Measurements from ENCODE around the gene C11orf98. TPM values are rescaled to one million over a fixed set of nuclear protein-coding genes. Genes with fewer than 3 reads are reported as not detected.

The C11orf98 gene
- total RNA-seq (2021) (124 and 141 TPM in 2 replicates), Bru-seq, nascent RNA (percentile 75 among the genes with signal in this experiment), BruChase-seq, experiment 1, labeled RNA remaining after a 2-hour chase (percentile 64 among the genes with signal in this experiment), BruChase-seq, experiment 2, labeled RNA remaining after a 6-hour chase (percentile 75 among the genes with signal in this experiment)
- long read RNA-seq, transcript C11orf98-203 (3 exons, 774 nt): minor isoform, 11 of 154 reads
- long read RNA-seq, transcript C11orf98-201 (4 exons, 654 nt): major isoform, 140 of 154 reads
- long read RNA-seq, partial matches to known transcripts: 0 of 154 reads
- long read RNA-seq, other reads (novel, unspliced or antisense): 1 of 154 reads

DNA sequence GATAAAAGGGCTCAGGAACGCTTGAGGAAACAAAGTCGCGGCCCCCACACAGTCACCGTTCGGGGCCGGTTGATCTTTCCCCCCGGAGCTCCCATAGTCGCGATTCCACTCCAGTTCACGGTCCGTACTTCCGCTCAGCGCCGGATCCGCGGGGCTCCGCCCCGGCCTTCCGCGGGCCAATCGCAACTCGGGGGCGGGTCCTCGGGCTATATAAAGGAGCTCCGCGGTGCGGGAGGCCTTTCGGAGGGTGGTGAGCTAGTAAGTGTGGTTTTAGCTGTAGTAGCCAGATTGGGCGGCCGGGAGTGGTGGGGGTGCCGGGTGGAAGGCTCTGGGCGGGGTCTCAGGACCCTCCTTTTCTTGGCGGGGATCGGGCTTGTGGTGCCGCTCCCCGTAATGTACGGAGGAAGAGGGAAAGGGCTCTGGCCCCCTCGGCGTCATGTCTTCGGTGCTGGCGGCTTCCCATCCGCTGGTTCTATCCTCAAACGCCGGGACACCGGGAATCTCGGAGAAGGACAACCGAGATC, at the start of gene C11orf98, which contains the start of gene CSKMT:
C11orf98 (minus strand) TSS at position 136 of the 524 bp plus-strand sequence; CDS start at position 95, 41 bp downstream.
CSKMT (plus strand) TSS at position 238 of the 524 bp plus-strand sequence. CDS start 568 bp downstream, outside the sequence.
- Histone ChIP-seq H3K27ac (ENCODE audit: low read depth, low read length, poor library complexity, severe bottlenecking) (peak within 1 kb of the TSS; percentile 88), H3K9me3 (ENCODE audit: low read depth, low read length, poor library complexity, severe bottlenecking) (no peaks in the 10 kb centered on the region), H3K36me3 (ENCODE audit: insufficient read depth, low read length, poor library complexity, severe bottlenecking) (peaks cover 44% of the 10 kb centered on the region), H3K4me3 (ENCODE audit: low read depth, low read length, poor library complexity, severe bottlenecking) (peak within 1 kb of the TSS; percentile 91), H3K4me1 (ENCODE audit: insufficient read depth, low read length, poor library complexity, severe bottlenecking) (peaks cover 15% of the 10 kb centered on the region), H3K27me3 (replicated peaks; ENCODE audit: insufficient read depth, low read depth, low read length, poor library complexity) (no peaks in the 10 kb centered on the region)
- TF ChIP-seq, protein P1, sequence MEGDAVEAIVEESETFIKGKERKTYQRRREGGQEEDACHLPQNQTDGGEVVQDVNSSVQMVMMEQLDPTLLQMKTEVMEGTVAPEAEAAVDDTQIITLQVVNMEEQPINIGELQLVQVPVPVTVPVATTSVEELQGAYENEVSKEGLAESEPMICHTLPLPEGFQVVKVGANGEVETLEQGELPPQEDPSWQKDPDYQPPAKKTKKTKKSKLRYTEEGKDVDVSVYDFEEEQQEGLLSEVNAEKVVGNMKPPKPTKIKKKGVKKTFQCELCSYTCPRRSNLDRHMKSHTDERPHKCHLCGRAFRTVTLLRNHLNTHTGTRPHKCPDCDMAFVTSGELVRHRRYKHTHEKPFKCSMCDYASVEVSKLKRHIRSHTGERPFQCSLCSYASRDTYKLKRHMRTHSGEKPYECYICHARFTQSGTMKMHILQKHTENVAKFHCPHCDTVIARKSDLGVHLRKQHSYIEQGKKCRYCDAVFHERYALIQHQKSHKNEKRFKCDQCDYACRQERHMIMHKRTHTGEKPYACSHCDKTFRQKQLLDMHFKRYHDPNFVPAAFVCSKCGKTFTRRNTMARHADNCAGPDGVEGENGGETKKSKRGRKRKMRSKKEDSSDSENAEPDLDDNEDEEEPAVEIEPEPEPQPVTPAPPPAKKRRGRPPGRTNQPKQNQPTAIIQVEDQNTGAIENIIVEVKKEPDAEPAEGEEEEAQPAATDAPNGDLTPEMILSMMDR (conservative IDR thresholded peaks at IDR 0.05; ENCODE audit: low read depth, low read length): no peak
- no peak for TF ChIP-seq EZH2 (IDR thresholded peaks at IDR 0.05; ENCODE audit: borderline replicate concordance, low read depth, low read length, poor library complexity, severe bottlenecking)
- POLR2A ChIA-PET (ENCODE audit: low non-redundant PET): interaction anchor here (0.5 to 1.8 kb wide), 16 partner anchors 8 to 325 kb away, joined by 3 to 17 read pairs (median 5); partner anchors contain the start of genes EEF1G, HNRNPUL2, INTS5 and TUT1
- peak; percentile 97 for DNase-seq (ENCODE audit: low spot score)
- TSS peak; percentile 78 for BruUV-seq (replicated peaks)
- CTCF ChIA-PET: interaction anchor here (0.5 to 1.1 kb wide), 2 partner anchors 24 to 270 kb away, joined by 3 to 8 read pairs; no protein-coding TSS in a partner anchor
- intact Hi-C loops (cut with micrococcal nuclease; ENCODE audit: unreplicated experiment): loop anchor here (1.0 kb wide), 1 partner anchor 14 kb away; the partner anchor contains the start of gene UBXN1

DNA sequence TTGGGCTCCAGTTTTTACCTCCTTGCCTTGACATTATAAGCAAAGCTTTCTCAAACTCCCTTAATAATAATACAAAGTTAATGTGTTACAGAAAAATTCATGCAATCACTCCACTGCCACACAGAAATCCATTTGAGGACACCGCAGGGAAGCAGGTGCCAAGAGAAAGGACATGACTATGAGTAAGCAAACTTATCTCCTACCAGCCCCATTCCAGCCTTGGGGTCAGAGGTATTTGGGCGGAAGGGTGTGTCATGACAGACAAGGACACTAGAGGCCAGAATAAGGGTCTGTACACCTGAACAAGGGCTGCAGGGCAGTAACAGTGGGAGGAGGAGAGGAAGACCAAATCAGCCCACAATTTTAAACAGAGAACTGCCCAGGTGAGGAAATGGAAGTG, 48.3 kb upstream of the C11orf98 start:
- Histone ChIP-seq H3K9me3 (ENCODE audit: low read depth, low read length, poor library complexity, severe bottlenecking) (no peaks in the 10 kb centered on the region), H3K36me3 (ENCODE audit: insufficient read depth, low read length, poor library complexity, severe bottlenecking) (peaks cover 79% of the 10 kb centered on the region), H3K4me1 (ENCODE audit: insufficient read depth, low read length, poor library complexity, severe bottlenecking) (peaks cover 17% of the 10 kb centered on the region), H3K27ac (ENCODE audit: low read depth, low read length, poor library complexity, severe bottlenecking) (peak overlapping the region; percentile 33), H3K4me3 (ENCODE audit: low read depth, low read length, poor library complexity, severe bottlenecking) (no peak overlapping the region), H3K27me3 (replicated peaks; ENCODE audit: insufficient read depth, low read depth, low read length, poor library complexity) (no peaks in the 10 kb centered on the region)
- DNase-seq (ENCODE audit: low spot score): no peak
- TF ChIP-seq EZH2 (IDR thresholded peaks at IDR 0.05; ENCODE audit: borderline replicate concordance, low read depth, low read length, poor library complexity, severe bottlenecking): no peak
- TF ChIP-seq, protein P1 (conservative IDR thresholded peaks at IDR 0.05; ENCODE audit: low read depth, low read length): no peak
- ChIA-PET POLR2A (ENCODE audit: low non-redundant PET) (no interaction called here), CTCF (no interaction called here)
- intact Hi-C loops (cut with micrococcal nuclease; ENCODE audit: unreplicated experiment): no loop called here
- BruUV-seq (replicated peaks): no TSS peak

DNA sequence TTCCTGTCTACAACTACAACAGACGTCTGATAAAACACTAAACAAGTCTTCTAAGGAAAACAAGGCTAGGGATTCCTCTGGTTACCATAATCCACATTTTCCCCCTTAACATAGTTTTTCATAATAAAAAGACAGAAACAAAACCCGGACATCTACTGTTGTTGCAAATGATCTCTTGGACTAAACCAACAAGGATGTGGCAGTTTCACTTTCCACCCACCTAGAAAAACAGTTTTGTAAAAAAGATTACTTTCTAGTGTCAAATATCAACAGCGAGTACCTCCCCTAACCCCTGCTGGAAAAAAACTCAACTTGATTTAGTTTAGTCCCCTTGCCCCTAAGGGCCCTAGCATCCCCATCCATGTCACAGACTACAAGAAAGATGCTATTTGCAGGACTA, 47.9 kb upstream of the C11orf98 start:
- intact Hi-C loops (cut with micrococcal nuclease; ENCODE audit: unreplicated experiment): no loop called here
- TF ChIP-seq EZH2 (IDR thresholded peaks at IDR 0.05; ENCODE audit: borderline replicate concordance, low read depth, low read length, poor library complexity, severe bottlenecking): no peak
- TF ChIP-seq, protein P1 (conservative IDR thresholded peaks at IDR 0.05; ENCODE audit: low read depth, low read length): no peak
- Histone ChIP-seq H3K27ac (ENCODE audit: low read depth, low read length, poor library complexity, severe bottlenecking) (peak overlapping the region; percentile 33), H3K4me1 (ENCODE audit: insufficient read depth, low read length, poor library complexity, severe bottlenecking) (peaks cover 18% of the 10 kb centered on the region), H3K9me3 (ENCODE audit: low read depth, low read length, poor library complexity, severe bottlenecking) (no peaks in the 10 kb centered on the region), H3K4me3 (ENCODE audit: low read depth, low read length, poor library complexity, severe bottlenecking) (no peak overlapping the region), H3K36me3 (ENCODE audit: insufficient read depth, low read length, poor library complexity, severe bottlenecking) (peaks cover 74% of the 10 kb centered on the region), H3K27me3 (replicated peaks; ENCODE audit: insufficient read depth, low read depth, low read length, poor library complexity) (no peaks in the 10 kb centered on the region)
- DNase-seq (ENCODE audit: low spot score): no peak
- POLR2A ChIA-PET (ENCODE audit: low non-redundant PET): no interaction called here
- CTCF ChIA-PET: no interaction called here
- BruUV-seq (replicated peaks): TSS peak; percentile 56
